GM23338 (cell line): ENCODE results near the gene UBE2D3. TPM values are rescaled to one million over a fixed set of nuclear protein-coding genes. Genes with fewer than 3 reads are reported as not detected.

Experiments
- ATAC-seq: fragments of 200-7000 bp; cut with Tn5 transposase; 3 replicates; pipeline ENCODE4 v1.9.1; 2020
- DNase-seq: peaks from one replicate; pipeline ENCODE4 v3.0.0-alpha.2; 2015; ENCODE audit warnings: low spot score
- H2AFZ ChIP-seq: fragments of 200-600 bp; sonication (generic); 2 replicates; pipeline ENCODE4 v1.8.0; 2016; ENCODE audit warnings: antibody characterized with exemption, mild to moderate bottlenecking, moderate library complexity
- H3F3A ChIP-seq: fragments of 200-600 bp; sonication (generic); replicated peaks from 2 replicates; pipeline ENCODE4 v1.8.0; 2017; ENCODE audit warnings: antibody characterized with exemption, mixed run types, low read depth
- H3K27ac ChIP-seq: fragments of 200-600 bp; sonication (generic); 2 replicates; pipeline ENCODE4 v1.6.1; 2016; ENCODE audit warnings: low read depth
- H3K27me3 ChIP-seq: fragments of 200-600 bp; sonication (generic); 2 replicates; pipeline ENCODE4 v1.8.0; 2016; ENCODE audit warnings: mild to moderate bottlenecking, mixed run types, moderate library complexity; ENCODE audit not compliant: insufficient read depth
- H3K36me3 ChIP-seq: fragments of 200-600 bp; sonication (generic); 2 replicates; pipeline ENCODE4 v1.8.0; 2016; ENCODE audit warnings: mild to moderate bottlenecking; ENCODE audit not compliant: insufficient read depth
- H3K4me1 ChIP-seq: fragments of 200-600 bp; sonication (generic); 2 replicates; pipeline ENCODE4 v1.8.0; 2016; ENCODE audit warnings: mild to moderate bottlenecking, moderate library complexity; ENCODE audit not compliant: insufficient read depth
- H3K4me2 ChIP-seq: fragments of 200-600 bp; sonication (generic); 2 replicates; pipeline ENCODE4 v1.7.1; 2017; ENCODE audit warnings: mixed run types
- H3K4me3 ChIP-seq: fragments of 200-600 bp; sonication (generic); 2 replicates; pipeline ENCODE4 v1.6.1; 2016; ENCODE audit warnings: mixed run types
- H3K79me2 ChIP-seq: fragments of 200-600 bp; sonication (generic); replicated peaks from 2 replicates; pipeline ENCODE4 v1.8.0; 2017; ENCODE audit warnings: mild to moderate bottlenecking; ENCODE audit not compliant: insufficient read depth
- H3K9me2 ChIP-seq: fragments of 200-600 bp; sonication (generic); 2 replicates; pipeline ENCODE4 v1.8.0; 2017; ENCODE audit not compliant: insufficient read depth
- H4K20me1 ChIP-seq: fragments of 200-600 bp; sonication (generic); replicated peaks from 2 replicates; pipeline ENCODE4 v1.8.0; 2017; ENCODE audit warnings: mild to moderate bottlenecking; ENCODE audit not compliant: insufficient read depth
- H3K27ac Mint-ChIP-seq: 2 replicates; pipeline ENCODE4 v1.8.0; 2020; ENCODE audit warnings: inconsistent platforms, mild to moderate bottlenecking, moderate library complexity, mixed read lengths
- H3K27me3 Mint-ChIP-seq: 3 replicates; pipeline ENCODE4 v1.8.0; 2022; ENCODE audit warnings: low read depth, mild to moderate bottlenecking, moderate library complexity, mixed read lengths, inconsistent platforms; ENCODE audit not compliant: insufficient read depth, poor library complexity
- H3K36me3 Mint-ChIP-seq: 3 replicates; pipeline ENCODE4 v1.8.0; 2021; ENCODE audit warnings: low read depth, mild to moderate bottlenecking, inconsistent platforms, moderate library complexity, mixed read lengths
- H3K4me1 Mint-ChIP-seq: 3 replicates; pipeline ENCODE4 v1.8.0; 2020; ENCODE audit warnings: mild to moderate bottlenecking, inconsistent platforms, mixed read lengths
- H3K4me3 Mint-ChIP-seq: 3 replicates; pipeline ENCODE4 v1.8.0; 2021; ENCODE audit warnings: moderate library complexity, mild to moderate bottlenecking, inconsistent platforms, mixed read lengths
- H3K9me3 Mint-ChIP-seq: 3 replicates; pipeline ENCODE4 v1.8.0; 2020; ENCODE audit warnings: moderate library complexity, mild to moderate bottlenecking, inconsistent platforms, mixed read lengths
- EZH2 ChIP-seq: fragments of 200-600 bp; sonication (generic); IDR thresholded peaks from one replicate; pipeline ENCODE4 v1.8.0; 2017; ENCODE audit warnings: antibody characterized with exemption, mild to moderate bottlenecking, low read depth; ENCODE audit not compliant: unreplicated experiment
- EZH2phosphoT487 ChIP-seq: fragments of 200-600 bp; sonication (generic); IDR thresholded peaks from one replicate; pipeline ENCODE4 v1.8.1; 2018; ENCODE audit warnings: antibody characterized with exemption; ENCODE audit not compliant: unreplicated experiment
- STAT1 ChIP-seq: IDR thresholded peaks from one replicate; pipeline ENCODE4 v1.6.1; 2016; ENCODE audit warnings: antibody characterized with exemption; ENCODE audit not compliant: unreplicated experiment
- polyA plus RNA-seq: library from polyadenylated mRNA; unstranded; fragments of >200 nt; fragmentation: Nextera tagmentation; extraction: Ambion mirVana; gene quantifications from 2 replicates; pipeline ENCODE4 v1.2.1, GENCODE V29; 2016
- total RNA-seq: library from RNA; depleted of rRNA; stranded (reverse); fragments of >200 nt; shearing (Covaris generic); gene quantifications from 2 replicates; pipeline ENCODE4 v1.2.3, GENCODE V29; 2014
- TF ChIP-seq, protein P1 (sequence below): fragments of 250-450 bp; sonication (Bioruptor Pico); IDR thresholded peaks from 2 replicates; pipeline ENCODE4 v1.5.0; 2020; ENCODE audit warnings: mild to moderate bottlenecking, moderate library complexity
- TF ChIP-seq, protein P2 (sequence below): IDR thresholded peaks from one replicate; pipeline ENCODE4 v1.6.1; 2018; ENCODE audit warnings: antibody characterized with exemption; ENCODE audit not compliant: unreplicated experiment

The UBE2D3 gene
- total and polyA plus RNA-seq, 2 experiments from 2014 or later = 250 to 498 TPM

DNA sequence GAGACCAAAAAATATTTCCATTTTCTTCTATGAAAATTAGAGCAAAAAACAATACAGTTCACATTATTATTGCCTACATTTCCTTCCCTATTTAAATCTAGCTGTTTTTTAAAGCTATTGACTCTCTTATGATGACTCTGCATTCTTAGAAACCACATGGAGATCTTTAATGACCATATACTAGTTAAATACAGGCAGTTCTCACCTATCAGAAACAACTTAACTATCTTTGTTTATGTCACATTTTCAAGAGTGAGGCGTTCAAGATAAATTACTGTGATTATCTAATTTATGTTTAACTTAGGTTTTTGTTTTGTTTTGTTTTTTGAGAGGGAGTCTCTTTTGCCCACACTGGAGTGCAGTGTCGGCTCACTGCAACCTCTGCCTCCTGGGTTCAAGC is 44.4 kb upstream of the UBE2D3 start:
- H3K36me3 Mint-ChIP-seq = peaks cover 42% of the 10 kb centered on the region
- no peak overlapping the region for H3K4me3 Mint-ChIP-seq
- H3K27ac Mint-ChIP-seq = peak overlapping the region; percentile 45
- H3K4me3 ChIP-seq = no peak overlapping the region
- no peak overlapping the region for H2AFZ ChIP-seq
- H4K20me1 ChIP-seq = 0 out of 2 replicates have a peak, but pooled peaks cover 5% of the 10 kb centered on the region
- peaks cover 14% of the 10 kb centered on the region for H3K36me3 ChIP-seq
- H3F3A ChIP-seq = no peaks in the 10 kb centered on the region; the same call in 1 of the 2 replicates
- peaks cover 28% of the 10 kb centered on the region for H3K4me1 Mint-ChIP-seq
- peaks cover 4% of the 10 kb centered on the region for H3K27me3 Mint-ChIP-seq
- ATAC-seq = no peak
- peaks cover 19% of the 10 kb centered on the region for H3K9me3 Mint-ChIP-seq
- H3K9me2 ChIP-seq = no peaks in the 10 kb centered on the region
- no peaks in the 10 kb centered on the region for H3K27me3 ChIP-seq
- H3K4me2 ChIP-seq = no peak overlapping the region
- H3K79me2 ChIP-seq = peaks cover 86% of the 10 kb centered on the region
- H3K4me1 ChIP-seq = peaks cover 24% of the 10 kb centered on the region
- DNase-seq = no peak
- TF ChIP-seq STAT1 (no peak), EZH2phosphoT487 (no peak), EZH2 (no peak)
- TF ChIP-seq, protein P1, sequence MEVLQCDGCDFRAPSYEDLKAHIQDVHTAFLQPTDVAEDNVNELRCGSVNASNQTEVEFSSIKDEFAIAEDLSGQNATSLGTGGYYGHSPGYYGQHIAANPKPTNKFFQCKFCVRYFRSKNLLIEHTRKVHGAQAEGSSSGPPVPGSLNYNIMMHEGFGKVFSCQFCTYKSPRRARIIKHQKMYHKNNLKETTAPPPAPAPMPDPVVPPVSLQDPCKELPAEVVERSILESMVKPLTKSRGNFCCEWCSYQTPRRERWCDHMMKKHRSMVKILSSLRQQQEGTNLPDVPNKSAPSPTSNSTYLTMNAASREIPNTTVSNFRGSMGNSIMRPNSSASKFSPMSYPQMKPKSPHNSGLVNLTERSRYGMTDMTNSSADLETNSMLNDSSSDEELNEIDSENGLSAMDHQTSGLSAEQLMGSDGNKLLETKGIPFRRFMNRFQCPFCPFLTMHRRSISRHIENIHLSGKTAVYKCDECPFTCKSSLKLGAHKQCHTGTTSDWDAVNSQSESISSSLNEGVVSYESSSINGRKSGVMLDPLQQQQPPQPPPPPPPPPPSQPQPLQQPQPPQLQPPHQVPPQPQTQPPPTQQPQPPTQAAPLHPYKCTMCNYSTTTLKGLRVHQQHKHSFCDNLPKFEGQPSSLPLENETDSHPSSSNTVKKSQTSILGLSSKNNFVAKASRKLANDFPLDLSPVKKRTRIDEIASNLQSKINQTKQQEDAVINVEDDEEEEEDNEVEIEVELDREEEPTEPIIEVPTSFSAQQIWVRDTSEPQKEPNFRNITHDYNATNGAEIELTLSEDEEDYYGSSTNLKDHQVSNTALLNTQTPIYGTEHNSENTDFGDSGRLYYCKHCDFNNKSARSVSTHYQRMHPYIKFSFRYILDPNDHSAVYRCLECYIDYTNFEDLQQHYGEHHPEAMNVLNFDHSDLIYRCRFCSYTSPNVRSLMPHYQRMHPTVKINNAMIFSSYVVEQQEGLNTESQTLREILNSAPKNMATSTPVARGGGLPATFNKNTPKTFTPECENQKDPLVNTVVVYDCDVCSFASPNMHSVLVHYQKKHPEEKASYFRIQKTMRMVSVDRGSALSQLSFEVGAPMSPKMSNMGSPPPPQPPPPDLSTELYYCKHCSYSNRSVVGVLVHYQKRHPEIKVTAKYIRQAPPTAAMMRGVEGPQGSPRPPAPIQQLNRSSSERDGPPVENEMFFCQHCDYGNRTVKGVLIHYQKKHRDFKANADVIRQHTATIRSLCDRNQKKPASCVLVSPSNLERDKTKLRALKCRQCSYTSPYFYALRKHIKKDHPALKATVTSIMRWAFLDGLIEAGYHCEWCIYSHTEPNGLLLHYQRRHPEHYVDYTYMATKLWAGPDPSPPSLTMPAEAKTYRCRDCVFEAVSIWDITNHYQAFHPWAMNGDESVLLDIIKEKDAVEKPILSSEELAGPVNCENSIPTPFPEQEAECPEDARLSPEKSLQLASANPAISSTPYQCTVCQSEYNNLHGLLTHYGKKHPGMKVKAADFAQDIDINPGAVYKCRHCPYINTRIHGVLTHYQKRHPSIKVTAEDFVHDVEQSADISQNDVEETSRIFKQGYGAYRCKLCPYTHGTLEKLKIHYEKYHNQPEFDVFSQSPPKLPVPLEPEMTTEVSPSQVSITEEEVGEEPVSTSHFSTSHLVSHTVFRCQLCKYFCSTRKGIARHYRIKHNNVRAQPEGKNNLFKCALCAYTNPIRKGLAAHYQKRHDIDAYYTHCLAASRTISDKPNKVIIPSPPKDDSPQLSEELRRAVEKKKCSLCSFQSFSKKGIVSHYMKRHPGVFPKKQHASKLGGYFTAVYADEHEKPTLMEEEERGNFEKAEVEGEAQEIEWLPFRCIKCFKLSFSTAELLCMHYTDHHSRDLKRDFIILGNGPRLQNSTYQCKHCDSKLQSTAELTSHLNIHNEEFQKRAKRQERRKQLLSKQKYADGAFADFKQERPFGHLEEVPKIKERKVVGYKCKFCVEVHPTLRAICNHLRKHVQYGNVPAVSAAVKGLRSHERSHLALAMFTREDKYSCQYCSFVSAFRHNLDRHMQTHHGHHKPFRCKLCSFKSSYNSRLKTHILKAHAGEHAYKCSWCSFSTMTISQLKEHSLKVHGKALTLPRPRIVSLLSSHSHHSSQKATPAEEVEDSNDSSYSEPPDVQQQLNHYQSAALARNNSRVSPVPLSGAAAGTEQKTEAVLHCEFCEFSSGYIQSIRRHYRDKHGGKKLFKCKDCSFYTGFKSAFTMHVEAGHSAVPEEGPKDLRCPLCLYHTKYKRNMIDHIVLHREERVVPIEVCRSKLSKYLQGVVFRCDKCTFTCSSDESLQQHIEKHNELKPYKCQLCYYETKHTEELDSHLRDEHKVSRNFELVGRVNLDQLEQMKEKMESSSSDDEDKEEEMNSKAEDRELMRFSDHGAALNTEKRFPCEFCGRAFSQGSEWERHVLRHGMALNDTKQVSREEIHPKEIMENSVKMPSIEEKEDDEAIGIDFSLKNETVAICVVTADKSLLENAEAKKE = no peak
- TF ChIP-seq, protein P2, sequence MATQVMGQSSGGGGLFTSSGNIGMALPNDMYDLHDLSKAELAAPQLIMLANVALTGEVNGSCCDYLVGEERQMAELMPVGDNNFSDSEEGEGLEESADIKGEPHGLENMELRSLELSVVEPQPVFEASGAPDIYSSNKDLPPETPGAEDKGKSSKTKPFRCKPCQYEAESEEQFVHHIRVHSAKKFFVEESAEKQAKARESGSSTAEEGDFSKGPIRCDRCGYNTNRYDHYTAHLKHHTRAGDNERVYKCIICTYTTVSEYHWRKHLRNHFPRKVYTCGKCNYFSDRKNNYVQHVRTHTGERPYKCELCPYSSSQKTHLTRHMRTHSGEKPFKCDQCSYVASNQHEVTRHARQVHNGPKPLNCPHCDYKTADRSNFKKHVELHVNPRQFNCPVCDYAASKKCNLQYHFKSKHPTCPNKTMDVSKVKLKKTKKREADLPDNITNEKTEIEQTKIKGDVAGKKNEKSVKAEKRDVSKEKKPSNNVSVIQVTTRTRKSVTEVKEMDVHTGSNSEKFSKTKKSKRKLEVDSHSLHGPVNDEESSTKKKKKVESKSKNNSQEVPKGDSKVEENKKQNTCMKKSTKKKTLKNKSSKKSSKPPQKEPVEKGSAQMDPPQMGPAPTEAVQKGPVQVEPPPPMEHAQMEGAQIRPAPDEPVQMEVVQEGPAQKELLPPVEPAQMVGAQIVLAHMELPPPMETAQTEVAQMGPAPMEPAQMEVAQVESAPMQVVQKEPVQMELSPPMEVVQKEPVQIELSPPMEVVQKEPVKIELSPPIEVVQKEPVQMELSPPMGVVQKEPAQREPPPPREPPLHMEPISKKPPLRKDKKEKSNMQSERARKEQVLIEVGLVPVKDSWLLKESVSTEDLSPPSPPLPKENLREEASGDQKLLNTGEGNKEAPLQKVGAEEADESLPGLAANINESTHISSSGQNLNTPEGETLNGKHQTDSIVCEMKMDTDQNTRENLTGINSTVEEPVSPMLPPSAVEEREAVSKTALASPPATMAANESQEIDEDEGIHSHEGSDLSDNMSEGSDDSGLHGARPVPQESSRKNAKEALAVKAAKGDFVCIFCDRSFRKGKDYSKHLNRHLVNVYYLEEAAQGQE = no peak
- no peak overlapping the region; the same call in 1 of the 2 replicates for H3K27ac ChIP-seq
